Stimulated activated CD4-positive, alpha-beta T cell treated with anti-CD3 and anti-CD28 coated beads, Interleukin-12 subunit alpha, Interleukin-12 subunit beta, amount 100 ng/mL, for 48 hours (primary cell): Measurements from ENCODE around the gene KIT.
"Not testable (repeated sequence)": the region's sequence is repeated elsewhere in the genome, so short reads cannot be mapped to it uniquely, and the experiment has no call there.

ENCODE experiments used
- DNase-seq, 3 donors: peaks; one replicate each; pipeline ENCODE4 v3.0.0-alpha.2; 2020; ENCODE audit warnings: low read depth in 2 of 3, low spot score in 1 of 3

The KIT gene

GRCh38 chr4:54657551-54658251 is at the start of gene KIT:
Gene KIT (plus strand): TSS chr4:54657957. CDS start chr4:54658015, 58 bp downstream.
- no peak for DNase-seq

GRCh38 chr4:54609310-54609709 is 48.4 kb upstream of the KIT start:
- no peak for DNase-seq

- no peak for DNase-seq
These were observed 43.6 kb upstream of the KIT start for GRCh38 chr4:54614149-54614548.

- no peak for DNase-seq
These were observed 37.0 kb upstream of the KIT start for GRCh38 chr4:54620773-54621172.

- no peak for DNase-seq
These were observed 32.4 kb upstream of the KIT start for GRCh38 chr4:54625391-54625790.

GRCh38 chr4:54626113-54626512 is 31.6 kb upstream of the KIT start:
- DNase-seq, result no peak

GRCh38 chr4:54632537-54632936 is 25.2 kb upstream of the KIT start:
- no peak for DNase-seq

- not testable (repeated sequence) for DNase-seq
These were observed 24.5 kb upstream of the KIT start for GRCh38 chr4:54633102-54633740.

- no peak for DNase-seq
These were observed 22.4 kb upstream of the KIT start for GRCh38 chr4:54635318-54635717.

GRCh38 chr4:54637325-54637724 is 20.4 kb upstream of the KIT start:
- DNase-seq, result no peak

- DNase-seq, result not testable (repeated sequence)
These were observed 16.7 kb upstream of the KIT start for GRCh38 chr4:54641101-54641500.

GRCh38 chr4:54643172-54643571 is 14.6 kb upstream of the KIT start:
- no peak for DNase-seq

GRCh38 chr4:54643958-54644751 is 13.6 kb upstream of the KIT start:
- DNase-seq, result no peak

GRCh38 chr4:54645830-54646229 is 11.9 kb upstream of the KIT start:
- DNase-seq, result no peak

- no peak for DNase-seq
These were observed 10.7 kb upstream of the KIT start for GRCh38 chr4:54647070-54647469.

- DNase-seq, result no peak
These were observed 6.7 kb upstream of the KIT start for GRCh38 chr4:54651050-54651449.

- DNase-seq, result no peak
These were observed 3.0 kb upstream of the KIT start for GRCh38 chr4:54654753-54655152.

- no peak for DNase-seq
These were observed 589 bp upstream of the KIT start for GRCh38 chr4:54657185-54657550.

GRCh38 chr4:54658252-54659093 is 716 bp downstream of the KIT start:
- peak; percentile 1 to 21 (median 2) for DNase-seq

- no peak for DNase-seq
These were observed 1.6 kb downstream of the KIT start for GRCh38 chr4:54659313-54659712.
